Stimulated activated effector memory CD8-positive, alpha-beta T cell treated with anti-CD3 and anti-CD28 coated beads, Interleukin-12 subunit alpha, Interleukin-12 subunit beta, amount 100 ng/mL, for 72 hours (primary cell): ENCODE data around the gene RAB3IP.
"Not testable (repeated sequence)": the region's sequence is repeated elsewhere in the genome, so short reads cannot be mapped to it uniquely, and the experiment has no call there.

ENCODE experiments used
- ATAC-seq: fragments of 150-1000 bp; cut with Tn5 transposase; 2 replicates; pipeline ENCODE4 v1.10.0; 2021
- DNase-seq, 2 donors: peaks; one replicate each; pipeline ENCODE4 v3.0.0; 2021 to 2022; ENCODE audit warnings: low spot score in 2 of 2
- H3K27ac Mint-ChIP-seq: one replicate; pipeline ENCODE4 v1.8.0; 2022; ENCODE audit warnings: mild to moderate bottlenecking, mixed read lengths
- H3K36me3 Mint-ChIP-seq: one replicate; pipeline ENCODE4 v1.8.0; 2022; ENCODE audit warnings: mild to moderate bottlenecking, mixed read lengths
- H3K4me1 Mint-ChIP-seq: one replicate; pipeline ENCODE4 v1.8.0; 2022; ENCODE audit warnings: mixed read lengths
- H3K4me3 Mint-ChIP-seq: one replicate; pipeline ENCODE4 v1.8.0; 2022; ENCODE audit warnings: mild to moderate bottlenecking, mixed read lengths
- H3K9me3 Mint-ChIP-seq: one replicate; pipeline ENCODE4 v1.8.0; 2022; ENCODE audit warnings: mixed read lengths

Gene RAB3IP

GRCh38 chr12:69732088-69732487, 6.6 kb upstream of the RAB3IP start:
- Mint-ChIP-seq H3K4me1 (no peaks in the 10 kb centered on the region), H3K9me3 (no peaks in the 10 kb centered on the region), H3K4me3 (no peak overlapping the region), H3K36me3 (no peaks in the 10 kb centered on the region), H3K27ac (no peak overlapping the region)
- peak; percentile 42 for ATAC-seq
- no peak for DNase-seq

GRCh38 chr12:69733638-69734037, 5.0 kb upstream of the RAB3IP start:
- Mint-ChIP-seq H3K27ac (no peak overlapping the region), H3K4me3 (no peak overlapping the region), H3K9me3 (no peaks in the 10 kb centered on the region), H3K36me3 (no peaks in the 10 kb centered on the region), H3K4me1 (no peaks in the 10 kb centered on the region)
- ATAC-seq (no peak), DNase-seq (no peak)

- peak overlapping the region; percentile 27 for H3K27ac Mint-ChIP-seq
- no peaks in the 10 kb centered on the region for H3K36me3 Mint-ChIP-seq
- ATAC-seq (peak; percentile 50), DNase-seq (peak; percentile 29 to 79)
- peaks cover 6% of the 10 kb centered on the region for H3K4me1 Mint-ChIP-seq
- no peaks in the 10 kb centered on the region for H3K9me3 Mint-ChIP-seq
- peak overlapping the region; percentile 77 for H3K4me3 Mint-ChIP-seq
Measured at GRCh38 chr12:69739287-69740191, 879 bp downstream of the RAB3IP start.

GRCh38 chr12:69744109-69744508, 5.4 kb downstream of the RAB3IP start:
- Mint-ChIP-seq H3K4me3 (no peak overlapping the region), H3K36me3 (no peaks in the 10 kb centered on the region), H3K4me1 (peaks cover 6% of the 10 kb centered on the region), H3K27ac (no peak overlapping the region), H3K9me3 (no peaks in the 10 kb centered on the region)
- no peak for DNase-seq
- no peak for ATAC-seq

GRCh38 chr12:69751476-69751875, 12.8 kb downstream of the RAB3IP start:
- no peak for DNase-seq
- no peaks in the 10 kb centered on the region for H3K9me3 Mint-ChIP-seq
- peaks cover 20% of the 10 kb centered on the region for H3K4me1 Mint-ChIP-seq
- H3K4me3 Mint-ChIP-seq, result no peak overlapping the region
- ATAC-seq, result no peak
- H3K27ac Mint-ChIP-seq, result no peak overlapping the region
- peaks cover 16% of the 10 kb centered on the region for H3K36me3 Mint-ChIP-seq

- no peak for DNase-seq
- H3K36me3 Mint-ChIP-seq, result peaks cover 19% of the 10 kb centered on the region
- H3K4me1 Mint-ChIP-seq, result peaks cover 12% of the 10 kb centered on the region
- ATAC-seq, result no peak
- H3K27ac Mint-ChIP-seq, result no peak overlapping the region
- no peak overlapping the region for H3K4me3 Mint-ChIP-seq
- H3K9me3 Mint-ChIP-seq, result peaks cover 5% of the 10 kb centered on the region
Measured at GRCh38 chr12:69755302-69755701, 16.6 kb downstream of the RAB3IP start.

- H3K4me1 Mint-ChIP-seq, result peaks cover 7% of the 10 kb centered on the region
- H3K27ac Mint-ChIP-seq, result no peak overlapping the region
- peaks cover 9% of the 10 kb centered on the region for H3K9me3 Mint-ChIP-seq
- DNase-seq (no peak), ATAC-seq (no peak)
- peaks cover 23% of the 10 kb centered on the region for H3K36me3 Mint-ChIP-seq
- H3K4me3 Mint-ChIP-seq, result no peak overlapping the region
Measured at GRCh38 chr12:69756088-69756755, 17.6 kb downstream of the RAB3IP start.

GRCh38 chr12:69758105-69758504, 19.4 kb downstream of the RAB3IP start:
- no peak overlapping the region for H3K4me3 Mint-ChIP-seq
- ATAC-seq (no peak), DNase-seq (no peak)
- H3K27ac Mint-ChIP-seq, result no peak overlapping the region
- peaks cover 9% of the 10 kb centered on the region for H3K9me3 Mint-ChIP-seq
- peaks cover 7% of the 10 kb centered on the region for H3K4me1 Mint-ChIP-seq
- peaks cover 23% of the 10 kb centered on the region for H3K36me3 Mint-ChIP-seq

- H3K27ac Mint-ChIP-seq, ATAC-seq, DNase-seq, H3K4me1 Mint-ChIP-seq, H3K4me3 Mint-ChIP-seq, H3K9me3 Mint-ChIP-seq: not testable (repeated sequence)
- H3K36me3 Mint-ChIP-seq, result peaks cover 28% of the 10 kb centered on the region
Measured at GRCh38 chr12:69759581-69759980, 20.9 kb downstream of the RAB3IP start.

- DNase-seq (no peak), ATAC-seq (no peak)
- peaks cover 24% of the 10 kb centered on the region for H3K9me3 Mint-ChIP-seq
- no peak overlapping the region for H3K27ac Mint-ChIP-seq
- no peak overlapping the region for H3K4me3 Mint-ChIP-seq
- peaks cover 31% of the 10 kb centered on the region for H3K36me3 Mint-ChIP-seq
- no peaks in the 10 kb centered on the region for H3K4me1 Mint-ChIP-seq
Measured at GRCh38 chr12:69765515-69765914, 26.9 kb downstream of the RAB3IP start.

GRCh38 chr12:69766260-69766659, 27.6 kb downstream of the RAB3IP start:
- H3K9me3 Mint-ChIP-seq, result peaks cover 23% of the 10 kb centered on the region
- H3K27ac Mint-ChIP-seq, result no peak overlapping the region
- no peaks in the 10 kb centered on the region for H3K4me1 Mint-ChIP-seq
- H3K36me3 Mint-ChIP-seq, result peaks cover 30% of the 10 kb centered on the region
- ATAC-seq (no peak), DNase-seq (no peak)
- no peak overlapping the region for H3K4me3 Mint-ChIP-seq

GRCh38 chr12:69779928-69780327, 41.3 kb downstream of the RAB3IP start:
- DNase-seq, result no peak
- no peak overlapping the region for H3K27ac Mint-ChIP-seq
- peaks cover 5% of the 10 kb centered on the region for H3K36me3 Mint-ChIP-seq
- peaks cover 13% of the 10 kb centered on the region for H3K9me3 Mint-ChIP-seq
- ATAC-seq, result no peak
- no peak overlapping the region for H3K4me3 Mint-ChIP-seq
- H3K4me1 Mint-ChIP-seq, result peaks cover 19% of the 10 kb centered on the region

- peaks cover 19% of the 10 kb centered on the region for H3K4me1 Mint-ChIP-seq
- ATAC-seq (no peak), DNase-seq (no peak)
- peaks cover 13% of the 10 kb centered on the region for H3K36me3 Mint-ChIP-seq
- H3K9me3 Mint-ChIP-seq, result peaks cover 13% of the 10 kb centered on the region
- no peak overlapping the region for H3K4me3 Mint-ChIP-seq
- no peak overlapping the region for H3K27ac Mint-ChIP-seq
Measured at GRCh38 chr12:69783365-69783764, 44.7 kb downstream of the RAB3IP start.

- no peak overlapping the region for H3K27ac Mint-ChIP-seq
- H3K4me3 Mint-ChIP-seq, result no peak overlapping the region
- DNase-seq, result no peak
- ATAC-seq, result no peak
- H3K9me3 Mint-ChIP-seq, result peaks cover 19% of the 10 kb centered on the region
- peaks cover 17% of the 10 kb centered on the region for H3K36me3 Mint-ChIP-seq
- no peaks in the 10 kb centered on the region for H3K4me1 Mint-ChIP-seq
Measured at GRCh38 chr12:69789351-69789750, 50.7 kb downstream of the RAB3IP start.

GRCh38 chr12:69792533-69792932, 53.9 kb downstream of the RAB3IP start:
- peaks cover 24% of the 10 kb centered on the region for H3K9me3 Mint-ChIP-seq
- no peak for ATAC-seq
- H3K27ac Mint-ChIP-seq, result no peak overlapping the region
- H3K36me3 Mint-ChIP-seq, result peaks cover 16% of the 10 kb centered on the region
- no peak for DNase-seq
- H3K4me3 Mint-ChIP-seq, result no peak overlapping the region
- H3K4me1 Mint-ChIP-seq, result no peaks in the 10 kb centered on the region
